H54 (cell line): ENCODE results near the gene LARP1.

Source experiments
- DNase-seq: peaks from one replicate; pipeline ENCODE4 v3.0.0; 2011; ENCODE audit warnings: low spot score, mixed read lengths; ENCODE audit not compliant: insufficient read length
- FAIRE-seq: peaks from 3 replicates; lab custom pipeline; 2011; peaks lifted over from hg19 to GRCh38; lab: Jason Lieb, UNC
- POLR2A ChIP-seq: IDR thresholded peaks from 2 replicates; pipeline ENCODE4 v1.6.1; 2011; ENCODE audit warnings: low read depth, mild to moderate bottlenecking, low read length

Gene LARP1

DNA sequence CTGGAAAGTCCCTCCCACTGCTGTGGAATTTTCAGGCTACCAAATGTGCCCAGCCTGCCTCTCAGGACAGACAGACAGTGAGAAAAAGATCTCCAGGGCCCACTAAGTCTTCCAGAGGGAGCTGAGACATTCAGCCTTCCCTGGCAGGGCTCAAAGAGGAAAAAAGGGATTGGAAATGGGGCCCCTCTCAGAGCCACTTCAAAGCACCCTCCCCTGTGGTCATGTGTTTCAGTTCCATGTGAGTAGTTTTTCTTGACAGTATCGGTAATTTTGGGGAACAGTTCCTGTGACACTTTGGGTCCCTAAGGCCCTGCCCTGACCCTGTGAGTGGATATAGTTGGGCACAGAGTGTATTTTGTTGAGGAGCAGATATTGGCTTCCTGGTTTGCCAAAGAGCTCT is 25.0 kb downstream of the LARP1 start:
- no peak for FAIRE-seq
- no peak for TF ChIP-seq POLR2A
- DNase-seq = no peak

- no peak for TF ChIP-seq POLR2A
- DNase-seq = no peak
- FAIRE-seq = no peak
Measured at GRCh38 chr5:154782326-154782725, 27.1 kb downstream of the LARP1 start.

- DNase-seq (no peak), FAIRE-seq (no peak)
- TF ChIP-seq POLR2A = no peak
Measured at GRCh38 chr5:154782812-154783592, 27.8 kb downstream of the LARP1 start.

DNA sequence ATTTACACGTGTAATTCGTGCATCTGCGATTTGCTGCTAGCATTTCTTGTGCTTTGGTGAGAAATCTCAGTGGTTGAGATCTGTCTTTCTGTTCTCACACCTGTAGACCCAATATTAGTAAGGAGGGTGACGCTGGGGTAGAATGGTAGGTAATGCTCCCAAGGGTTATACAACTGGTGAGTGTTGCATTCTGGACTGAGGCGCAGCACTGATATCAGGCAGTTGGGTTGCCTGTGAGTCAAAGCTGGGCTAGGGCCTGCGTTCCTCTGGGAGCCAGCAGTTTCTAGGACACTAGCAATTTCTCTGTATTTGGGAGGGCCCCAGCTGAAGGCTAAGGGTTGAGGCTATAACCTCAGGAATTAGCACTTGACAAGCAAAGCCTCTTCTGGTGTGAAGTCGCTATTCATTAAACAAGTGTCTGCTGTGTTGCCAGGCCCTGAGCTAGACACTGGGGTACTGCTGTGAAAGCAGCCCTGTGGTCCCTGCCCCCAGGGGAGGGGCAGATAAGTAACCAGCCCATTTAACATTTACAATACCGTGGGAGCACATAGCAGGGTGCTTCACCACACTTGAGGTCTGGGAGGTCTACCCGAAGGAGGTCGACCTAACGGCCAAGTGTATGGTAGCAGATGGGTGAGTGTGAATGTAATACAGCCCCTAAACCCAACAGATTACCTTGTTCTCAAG is 28.7 kb downstream of the LARP1 start:
- no peak for FAIRE-seq
- no peak for DNase-seq
- TF ChIP-seq POLR2A = no peak

GRCh38 chr5:154784856-154785255 is 29.7 kb downstream of the LARP1 start:
- TF ChIP-seq POLR2A = no peak
- no peak for DNase-seq
- no peak for FAIRE-seq

DNA sequence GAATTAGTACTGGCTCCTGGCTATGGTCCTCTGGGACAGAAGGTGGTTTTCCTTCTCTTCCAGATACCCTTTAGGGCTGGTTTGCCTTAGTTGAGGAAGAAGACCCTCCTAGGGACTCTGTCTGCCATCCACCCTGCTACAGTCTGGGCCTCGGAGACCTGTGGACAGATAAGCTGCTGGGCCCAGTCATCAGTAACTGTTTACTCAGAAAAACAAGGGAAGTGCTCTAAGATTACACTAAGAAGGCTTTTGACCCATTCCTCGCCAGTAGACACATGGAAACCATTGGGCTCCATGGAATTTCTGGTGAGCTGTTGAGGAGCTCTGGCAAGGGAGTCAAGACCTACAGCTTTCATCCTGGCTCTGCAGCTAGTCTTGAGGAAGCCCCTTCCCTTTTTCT is 31.2 kb downstream of the LARP1 start:
- FAIRE-seq (no peak), DNase-seq (no peak)
- TF ChIP-seq POLR2A = no peak

DNA sequence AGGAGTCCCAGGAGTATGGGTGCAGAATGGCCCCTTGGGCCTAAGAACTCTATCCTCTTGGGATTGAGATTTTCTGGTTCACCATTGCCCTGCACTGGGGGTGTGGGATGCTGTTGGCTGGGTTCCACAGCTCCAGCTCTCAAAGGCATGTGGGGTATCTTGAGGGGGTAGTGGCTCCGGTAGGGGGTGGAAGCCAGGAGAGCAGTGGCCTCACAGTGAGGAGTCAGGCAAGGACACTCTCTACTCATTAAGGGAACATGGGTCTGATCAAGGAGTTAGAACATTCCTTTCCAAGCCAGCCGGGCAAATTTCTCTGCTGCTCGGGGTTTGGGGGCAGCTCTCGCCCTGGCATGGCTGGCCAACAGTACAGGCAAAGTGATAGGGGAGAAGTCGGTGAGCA is 33.0 kb downstream of the LARP1 start:
- DNase-seq (no peak), FAIRE-seq (no peak)
- no peak for TF ChIP-seq POLR2A

- DNase-seq = no peak
- TF ChIP-seq POLR2A = no peak
- FAIRE-seq = no peak
Measured at GRCh38 chr5:154791535-154791934, 36.4 kb downstream of the LARP1 start.

DNA sequence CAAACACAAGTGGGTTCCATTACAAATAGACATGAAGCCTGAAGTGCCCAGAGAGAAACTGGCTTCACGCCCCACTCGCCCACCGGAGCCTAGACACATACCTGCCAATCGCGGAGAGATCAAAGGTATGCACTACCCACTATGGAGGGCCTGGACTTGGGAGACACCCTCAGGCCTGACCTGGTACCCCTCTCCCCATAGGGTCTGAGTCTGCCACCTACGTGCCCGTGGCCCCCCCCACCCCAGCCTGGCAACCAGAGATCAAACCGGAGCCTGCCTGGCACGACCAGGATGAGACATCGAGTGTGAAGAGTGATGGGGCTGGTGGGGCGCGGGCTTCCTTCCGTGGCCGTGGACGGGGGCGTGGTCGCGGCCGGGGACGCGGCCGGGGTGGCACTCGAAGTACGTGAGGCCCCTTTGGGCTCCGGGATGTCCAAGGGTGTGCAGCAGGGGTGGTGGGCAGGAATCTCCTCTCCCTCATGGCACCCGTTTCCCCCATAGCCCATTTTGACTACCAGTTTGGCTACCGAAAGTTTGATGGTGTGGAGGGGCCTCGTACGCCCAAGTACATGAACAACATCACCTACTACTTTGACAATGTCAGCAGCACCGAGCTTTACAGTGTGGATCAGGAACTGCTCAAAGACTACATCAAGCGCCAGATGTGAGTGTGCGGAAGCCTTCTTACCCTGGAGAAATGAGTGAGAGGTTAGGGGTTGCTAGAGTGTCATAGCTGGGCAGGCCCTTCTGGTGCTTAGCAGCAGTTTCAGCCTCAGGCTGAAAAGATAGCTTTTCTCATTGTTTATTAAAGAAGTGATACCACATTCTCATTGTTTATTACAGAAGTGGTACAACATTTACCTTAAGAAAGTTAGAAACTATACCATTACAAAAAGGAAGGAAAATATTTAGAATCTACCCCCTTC is 38.7 kb downstream of the LARP1 start:
- DNase-seq (no peak), FAIRE-seq (no peak)
- no peak for TF ChIP-seq POLR2A

DNA sequence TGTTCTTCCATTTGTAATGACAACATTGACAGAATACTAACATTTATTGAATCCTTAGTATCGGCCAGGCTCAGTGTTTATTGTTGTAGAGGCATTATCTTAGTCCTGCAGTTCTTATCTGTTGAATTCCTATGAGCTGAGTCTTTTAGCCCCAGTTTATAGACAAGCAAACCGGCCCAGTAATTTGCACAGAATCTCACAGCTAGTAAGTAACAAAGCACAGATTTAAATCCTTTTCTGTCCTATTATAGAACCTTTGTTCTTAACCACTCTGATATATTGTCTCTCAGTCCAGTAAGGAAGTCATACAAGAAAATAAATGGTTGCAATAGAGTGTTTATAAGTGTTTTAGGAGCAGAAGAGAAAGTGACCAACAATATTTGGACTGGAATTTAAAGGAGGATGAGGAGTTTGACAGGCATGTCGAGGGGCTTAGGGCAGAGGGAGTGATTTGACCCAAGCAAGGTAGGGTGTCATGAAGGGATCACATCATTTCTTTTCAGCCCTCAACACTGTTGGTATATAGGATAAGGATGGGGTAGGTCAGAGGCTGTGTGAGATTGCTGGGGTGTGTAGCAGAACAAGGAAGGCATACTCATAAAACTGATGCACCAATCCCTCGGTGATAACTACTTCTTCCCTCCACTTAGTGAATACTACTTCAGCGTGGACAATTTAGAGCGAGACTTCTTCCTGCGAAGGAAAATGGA is 39.5 kb downstream of the LARP1 start:
- TF ChIP-seq POLR2A = no peak
- FAIRE-seq (no peak), DNase-seq (no peak)

GRCh38 chr5:154795235-154795596 is 40.0 kb downstream of the LARP1 start:
- no peak for TF ChIP-seq POLR2A
- DNase-seq (no peak), FAIRE-seq (no peak)

DNA sequence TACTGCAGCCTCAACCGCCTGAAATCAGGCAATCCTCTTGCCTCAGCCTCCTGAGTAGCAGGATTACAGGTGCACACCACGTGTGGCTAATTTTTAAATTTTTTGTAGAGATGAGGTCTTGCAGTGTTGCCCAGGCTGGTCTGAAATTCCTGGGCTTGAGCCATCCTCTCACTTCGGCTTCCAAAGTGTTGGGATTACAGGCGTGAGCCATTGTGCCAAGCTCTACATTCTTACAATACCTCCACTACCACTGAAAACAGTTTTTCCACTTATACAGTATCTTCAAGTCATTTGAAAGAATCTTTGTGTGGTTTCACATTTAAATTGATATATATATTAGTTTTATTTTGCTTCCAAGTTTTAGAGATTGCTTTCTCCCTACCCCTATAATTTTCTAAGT is 42.6 kb downstream of the LARP1 start:
- FAIRE-seq = no peak

DNA sequence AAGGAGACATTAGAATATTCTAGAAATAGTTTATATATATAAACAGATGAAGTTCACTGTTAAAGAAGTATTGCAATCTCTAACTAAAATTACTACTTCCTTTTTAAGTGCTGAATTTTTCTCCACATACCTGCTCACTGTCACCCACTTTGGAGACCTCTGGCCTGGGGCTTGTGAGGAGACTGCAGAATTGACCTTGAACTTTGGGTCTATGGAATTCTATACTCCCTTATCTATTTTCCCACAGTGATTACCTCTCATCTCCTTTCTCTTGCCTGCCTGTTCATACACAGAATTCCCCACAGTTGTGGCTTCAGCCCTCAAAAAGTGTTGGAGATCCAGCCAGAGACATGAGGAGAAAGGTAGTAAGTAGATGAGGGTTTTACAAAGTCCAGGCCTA is 45.4 kb downstream of the LARP1 start:
- DNase-seq (no peak), FAIRE-seq (no peak)
- TF ChIP-seq POLR2A = no peak

More for the DNA sequence above, 42.6 kb downstream of the LARP1 start:
- DNase-seq = no peak
- no peak for TF ChIP-seq POLR2A
